Suppressor macrophage treated with lipopolysaccharide for 4 hours (primary cell): ENCODE measurements around the gene PRRC2B.
"Not testable (repeated sequence)": the region's sequence is repeated elsewhere in the genome, so short reads cannot be mapped to it uniquely, and the experiment has no call there.

Experiments used
- DNase-seq: peaks from one replicate; pipeline ENCODE4 v3.0.0-alpha.2; 2020

PRRC2B gene

DNA sequence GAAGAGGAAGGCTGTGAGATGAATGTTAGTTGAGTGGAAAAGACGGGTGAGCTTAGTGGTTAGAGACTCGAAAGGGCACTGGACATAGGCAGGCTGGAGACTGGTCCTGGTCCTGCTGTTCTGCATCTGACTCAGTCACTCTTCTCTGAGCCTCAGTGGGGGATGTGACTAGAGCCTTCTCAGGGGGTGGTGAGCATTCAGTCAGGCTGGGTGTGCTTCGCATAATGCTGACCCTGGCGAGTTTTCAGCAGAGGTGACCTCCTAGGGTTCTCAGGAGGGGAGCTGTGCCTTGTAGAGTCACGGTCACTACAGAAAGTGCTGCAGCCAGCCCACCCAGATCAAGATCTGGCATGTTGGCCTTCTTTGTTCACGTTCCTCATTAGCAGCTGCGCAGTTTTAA is 44.3 kb downstream of the PRRC2B start:
- no peak for DNase-seq

- no peak for DNase-seq
These were observed 45.3 kb downstream of the PRRC2B start for GRCh38 chr9:131439224-131439623.

DNA sequence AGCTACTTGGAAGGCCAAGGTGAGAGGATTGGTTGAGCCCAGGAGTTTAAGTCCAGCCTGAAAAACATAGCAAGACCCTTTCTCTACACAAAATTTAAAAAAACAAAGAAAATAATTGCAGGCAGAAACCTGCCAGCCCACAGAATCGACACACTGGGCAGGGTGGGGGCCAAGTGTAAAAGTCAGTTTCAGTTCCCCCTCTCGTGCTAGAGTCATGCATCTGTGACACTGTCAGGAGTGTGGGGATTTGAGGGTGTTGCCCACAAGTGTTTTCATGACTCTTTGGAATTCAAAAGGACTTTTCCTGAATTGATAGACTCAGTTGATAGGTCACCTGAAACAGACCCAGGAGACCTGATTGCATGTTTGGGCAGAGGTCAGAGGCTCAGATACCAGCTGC is 47.6 kb downstream of the PRRC2B start:
- DNase-seq: peak; percentile 77

- no peak for DNase-seq
These were observed 48.5 kb downstream of the PRRC2B start for GRCh38 chr9:131442351-131442750.

DNA sequence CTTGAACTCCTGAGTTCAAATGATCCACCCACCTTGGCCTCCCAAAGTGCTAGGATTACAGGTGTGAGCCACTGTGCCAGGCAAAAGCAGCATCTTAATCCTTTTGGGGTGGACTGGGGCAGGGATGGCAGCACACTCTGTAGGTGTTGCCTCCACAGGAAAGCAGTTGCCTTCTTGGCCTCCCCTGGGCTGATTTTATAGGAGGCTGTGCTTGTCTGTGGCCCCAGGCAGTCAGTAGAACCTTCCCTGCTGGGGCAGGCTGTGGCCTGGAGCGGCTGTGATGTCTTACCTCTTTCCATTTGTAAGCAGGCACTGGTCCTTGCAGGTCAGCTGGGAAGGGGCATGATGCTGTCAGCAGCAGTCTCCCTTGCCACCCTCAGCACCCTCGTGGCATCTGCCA is 49.8 kb downstream of the PRRC2B start:
- no peak for DNase-seq

DNA sequence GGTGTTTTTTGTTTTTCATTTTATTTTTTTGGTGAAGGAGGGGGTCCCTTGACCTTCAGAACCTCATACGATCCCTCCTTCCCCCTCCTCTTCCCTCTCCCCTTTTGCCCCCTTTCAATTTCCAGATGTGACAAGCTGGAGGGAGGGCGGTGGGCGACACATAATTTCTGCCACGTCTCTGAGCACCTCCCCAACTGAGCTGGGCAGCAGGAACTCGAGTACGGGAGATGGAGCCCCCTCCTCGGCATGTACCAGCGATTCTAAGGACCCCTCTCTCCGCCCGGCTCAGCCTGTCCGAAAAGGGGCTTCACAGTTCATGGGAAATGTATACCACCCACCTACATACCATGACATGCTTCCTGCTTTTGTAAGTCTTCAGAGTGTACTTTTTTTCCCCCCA is 52.4 kb downstream of the PRRC2B start:
- DNase-seq: no peak

DNA sequence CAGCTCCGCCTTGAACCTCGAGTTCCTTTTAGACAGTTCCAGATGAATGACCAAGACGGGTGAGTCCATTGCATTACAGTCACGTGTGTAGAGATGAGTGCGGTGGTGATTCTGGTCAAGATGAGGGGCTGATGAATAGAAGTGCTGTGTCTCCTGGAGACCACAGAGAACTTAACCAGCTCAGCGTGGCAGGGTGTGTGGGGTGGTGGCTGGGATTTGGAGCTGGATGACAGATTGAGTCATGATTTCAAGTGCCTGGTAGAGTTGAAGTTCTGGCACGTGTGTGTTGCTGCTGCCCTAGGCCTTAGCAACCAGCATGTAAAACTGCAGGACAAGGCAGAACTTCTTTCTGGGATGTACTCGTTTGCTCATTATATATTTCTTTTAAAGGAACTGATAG is 53.3 kb downstream of the PRRC2B start:
- DNase-seq: no peak

- DNase-seq: no peak
These were observed 53.7 kb downstream of the PRRC2B start for GRCh38 chr9:131447600-131447999.

DNA sequence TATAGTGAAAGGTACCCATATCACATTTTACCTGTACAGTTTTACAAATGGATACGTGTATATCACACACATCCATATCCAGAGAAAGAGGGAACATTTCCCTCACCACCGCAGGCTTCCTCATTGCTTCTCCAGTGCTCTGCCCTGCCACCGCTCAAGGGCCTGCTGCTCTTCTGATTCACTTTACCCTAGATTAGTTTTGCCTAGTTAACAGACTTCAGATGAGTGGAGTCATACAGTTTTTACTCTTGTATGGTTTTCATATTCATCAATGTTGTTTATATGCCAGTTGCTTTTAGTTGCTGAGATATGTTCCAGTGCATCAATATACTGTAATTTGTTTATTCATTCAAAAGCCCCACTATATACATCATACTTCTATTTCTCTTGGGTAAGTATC is 54.9 kb downstream of the PRRC2B start:
- no peak for DNase-seq

GRCh38 chr9:131449276-131449675 is 55.4 kb downstream of the PRRC2B start:
- no peak for DNase-seq

GRCh38 chr9:131454028-131454427 is 60.1 kb downstream of the PRRC2B start:
- DNase-seq: no peak

DNA sequence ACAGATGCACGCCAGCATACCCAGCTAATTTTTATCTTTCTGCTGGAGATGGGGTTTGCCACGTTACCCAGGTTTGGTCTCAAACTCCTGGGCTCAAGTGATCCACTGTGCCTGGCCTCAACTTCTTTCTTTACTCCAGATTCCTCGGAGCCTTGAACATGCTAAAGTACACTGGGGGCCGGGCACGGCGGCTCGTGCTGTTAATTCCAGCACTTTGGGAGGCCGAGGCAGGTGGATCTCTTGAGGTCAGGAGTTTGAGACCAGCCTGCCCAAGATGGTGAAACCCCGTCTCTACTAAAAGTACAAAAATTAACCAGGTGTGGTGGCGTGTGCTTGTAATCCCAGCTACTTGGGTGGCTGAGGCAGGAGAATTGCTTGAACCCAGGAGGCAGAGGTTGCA is 61.8 kb downstream of the PRRC2B start:
- DNase-seq: not testable (repeated sequence)

GRCh38 chr9:131457746-131458145 is 63.9 kb downstream of the PRRC2B start:
- DNase-seq: no peak

DNA sequence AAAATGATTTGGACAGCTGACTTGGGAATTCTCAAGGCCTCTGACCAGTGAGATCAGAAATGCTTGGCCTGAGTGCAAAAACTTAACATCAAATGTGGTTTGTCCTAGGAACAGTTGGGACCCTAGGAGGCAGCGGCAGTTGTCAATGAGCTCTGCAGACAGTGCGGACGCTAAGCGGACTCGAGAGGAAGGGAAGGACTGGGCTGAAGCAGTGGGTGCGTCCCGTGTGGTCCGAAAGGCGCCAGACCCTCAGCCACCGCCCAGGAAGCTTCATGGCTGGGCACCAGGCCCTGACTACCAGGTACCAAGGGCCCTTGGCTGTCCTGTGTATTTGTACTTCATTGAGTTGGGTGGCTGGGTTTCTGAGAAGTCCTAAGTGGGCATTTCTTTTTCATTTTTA is 65.2 kb downstream of the PRRC2B start:
- no peak for DNase-seq

GRCh38 chr9:131461166-131461565 is 67.3 kb downstream of the PRRC2B start:
- DNase-seq: no peak

DNA sequence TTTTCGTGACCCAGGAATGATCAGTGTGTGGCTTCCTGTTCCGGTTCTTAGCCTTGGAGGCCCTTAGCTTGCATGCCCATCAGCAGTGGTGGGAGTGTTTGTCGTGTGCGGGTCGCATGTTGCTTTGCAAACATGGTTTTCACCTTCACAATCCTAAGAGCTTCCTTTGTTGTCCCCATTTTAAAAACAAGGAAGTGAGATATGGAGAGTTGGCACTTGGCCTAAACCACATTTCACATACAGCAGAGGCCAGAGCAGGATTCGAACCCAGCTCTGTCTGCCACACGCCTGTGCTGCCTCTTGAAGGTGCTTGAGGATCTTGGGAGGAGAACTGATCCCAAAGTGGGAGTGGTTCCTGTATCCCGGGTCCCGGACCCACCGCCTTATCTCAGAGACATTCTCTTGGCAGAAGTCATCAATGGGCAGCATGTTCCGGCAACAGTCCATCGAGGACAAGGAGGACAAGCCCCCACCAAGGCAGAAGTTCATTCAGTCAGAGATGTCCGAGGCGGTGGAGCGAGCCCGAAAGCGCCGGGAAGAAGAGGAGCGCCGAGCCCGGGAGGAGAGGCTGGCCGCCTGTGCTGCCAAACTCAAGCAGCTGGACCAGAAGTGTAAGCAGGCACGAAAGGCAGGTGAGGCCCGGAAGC is 70.6 kb downstream of the PRRC2B start:
- DNase-seq: peak; percentile 14

GRCh38 chr9:131465401-131465800 is 71.5 kb downstream of the PRRC2B start:
- DNase-seq: no peak

- DNase-seq: no peak
These were observed 73.5 kb downstream of the PRRC2B start for GRCh38 chr9:131467214-131467935.

DNA sequence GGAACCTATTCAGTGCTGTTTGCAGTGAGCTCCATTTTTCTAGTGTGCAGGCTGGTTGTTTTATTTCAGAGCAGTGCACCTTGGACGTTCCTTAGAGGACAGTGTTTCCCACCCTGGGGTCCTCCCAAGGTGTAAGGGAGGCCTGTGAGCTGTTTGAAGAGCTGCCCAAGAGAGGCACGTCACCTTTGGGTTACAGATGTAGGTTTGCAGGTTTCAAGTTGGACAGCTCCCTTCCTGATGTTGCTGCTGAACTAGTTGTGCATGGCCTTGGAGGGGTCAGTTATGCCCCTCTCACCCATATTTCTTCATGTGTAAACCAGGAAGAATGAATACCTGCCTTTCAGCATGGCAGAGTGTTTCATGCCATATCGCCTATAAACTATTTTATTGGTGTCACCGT is 74.1 kb downstream of the PRRC2B start:
- no peak for DNase-seq

DNA sequence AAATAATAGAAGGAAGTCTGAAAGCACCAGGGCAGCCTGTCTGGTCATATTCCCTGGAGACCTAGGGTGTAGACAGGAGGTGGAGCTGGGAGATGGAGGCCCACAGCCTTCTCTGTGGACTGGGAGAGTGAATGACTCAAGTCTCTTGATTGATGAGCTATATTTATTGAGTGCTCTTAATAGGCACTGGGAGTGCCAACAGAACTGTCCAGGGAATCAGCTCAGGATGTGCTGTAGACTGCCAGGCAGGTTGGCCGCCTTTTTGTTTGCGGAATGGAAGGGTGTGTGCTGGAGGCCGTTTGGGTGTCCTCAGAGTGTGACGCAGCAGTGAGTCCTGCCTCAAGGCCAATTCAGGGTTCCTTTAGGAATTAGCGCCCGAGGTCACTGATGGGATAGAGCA is 75.5 kb downstream of the PRRC2B start:
- no peak for DNase-seq

- no peak for DNase-seq
These were observed 76.1 kb downstream of the PRRC2B start for GRCh38 chr9:131469951-131470350.

GRCh38 chr9:131470581-131470991 is 76.7 kb downstream of the PRRC2B start:
- DNase-seq: no peak

GRCh38 chr9:131472085-131472484 is 78.2 kb downstream of the PRRC2B start:
- not testable (repeated sequence) for DNase-seq

DNA sequence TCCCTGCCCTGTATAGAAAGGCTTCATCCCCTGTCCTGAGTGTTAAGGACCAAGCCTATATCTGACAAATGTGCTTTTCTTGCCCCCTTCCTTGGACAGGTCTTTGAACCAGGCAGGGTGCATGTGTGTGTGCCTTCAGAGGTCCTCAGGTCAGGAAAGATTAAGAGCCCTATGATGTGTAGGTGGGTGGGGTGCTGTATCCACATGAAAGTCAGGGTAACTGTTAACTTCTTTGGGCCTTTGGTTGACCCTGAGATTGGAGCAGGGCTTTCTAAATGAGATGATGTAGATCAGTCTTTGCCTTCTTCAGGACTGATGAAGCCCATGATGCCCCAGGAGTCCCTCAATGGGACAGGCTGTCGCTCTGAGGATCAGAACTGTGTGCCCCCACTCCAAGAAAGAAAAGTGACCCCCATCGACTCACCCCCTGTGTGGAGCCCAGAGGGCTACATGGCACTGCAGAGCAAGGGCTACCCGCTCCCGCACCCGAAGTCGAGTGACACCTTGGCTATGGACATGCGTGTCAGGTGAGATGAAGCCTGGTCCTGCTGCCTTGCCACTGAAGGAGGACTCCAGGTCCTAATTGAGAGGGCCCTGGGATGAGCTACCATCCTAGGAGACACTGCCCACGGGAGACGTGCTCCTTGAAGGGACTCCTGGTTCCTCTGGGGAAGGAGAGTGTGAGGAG is 79.5 kb downstream of the PRRC2B start:
- DNase-seq: no peak
